Esophagus muscularis mucosa (tissue), 4 donors: Measurements from ENCODE around the gene STK25. TPM values are rescaled to one million over a fixed set of nuclear protein-coding genes. Genes with fewer than 3 reads are reported as not detected.

Experiments
- DNase-seq: peaks from one replicate; pipeline ENCODE4 v3.0.0-alpha.2; 2017; ENCODE audit errors: extremely low spot score
- H3K27ac ChIP-seq, 4 donors: fragments of 200-600 bp; sonication (generic); replicated peaks in 1 of 4; 1 replicate in 3 of 4; 2 replicates in 1 of 4; pipeline ENCODE4 v1.5.1; 2016 to 2019; ENCODE audit warnings: mild to moderate bottlenecking in 1 of 4
- H3K27me3 ChIP-seq, 4 donors: fragments of 200-600 bp; sonication (generic); one replicate each; pipeline versions ENCODE4 v1.5.1 to v1.6.0; 2016 to 2019
- H3K36me3 ChIP-seq, 4 donors: fragments of 200-600 bp; sonication (generic); one replicate each; pipeline ENCODE4 v1.5.1; 2016 to 2019
- H3K4me1 ChIP-seq, 4 donors: fragments of 200-600 bp; sonication (generic); one replicate each; pipeline ENCODE4 v1.5.1; 2016 to 2019
- H3K4me3 ChIP-seq, 4 donors: fragments of 200-600 bp; sonication (generic); 1 replicate in 2 of 4; 2 replicates in 2 of 4; pipeline ENCODE4 v1.5.1; 2016 to 2019; ENCODE audit warnings: mild to moderate bottlenecking in 4 of 4, moderate library complexity in 1 of 4
- H3K9me3 ChIP-seq, 4 donors: fragments of 200-600 bp; sonication (generic); 1 replicate in 3 of 4; 2 replicates in 1 of 4; pipeline ENCODE4 v1.5.1; 2016 to 2019
- EP300 ChIP-seq: sonication (generic); formaldehyde crosslinking; IDR thresholded peaks from one replicate; pipeline ENCODE4 v1.6.1; 2017; ENCODE audit warnings: antibody characterized with exemption
- POLR2A ChIP-seq: fragments of 450-650 bp; IDR thresholded peaks from one replicate; pipeline ENCODE4 v1.6.1; 2017; ENCODE audit warnings: antibody characterized with exemption, moderate library complexity, mild to moderate bottlenecking, low read depth
- POLR2AphosphoS5 ChIP-seq, 2 donors: sonication (generic); formaldehyde crosslinking; IDR thresholded peaks; one replicate each; pipeline ENCODE4 v1.6.1; 2017; ENCODE audit warnings: antibody characterized with exemption in 2 of 2
- WGBS: methylation state at CpG from one replicate; pipeline ENCODE4 v1.1.5; 2018; 5-methylcytosine and 5-hydroxymethylcytosine counted together
- intact Hi-C: fragments of 100-400 bp; cut with DNase I; formaldehyde crosslinking; loops from one replicate; pipeline ENCODE4 v1.15.1; 2023
- total RNA-seq, 4 donors: library from RNA; depleted of rRNA; stranded (reverse); fragments of >200 nt; gene quantifications; one replicate each; pipeline versions ENCODE4 v1.1.0 to v1.2.1, GENCODE V29; 2016
- TF ChIP-seq, protein P1 (sequence below), 3 experiments: fragments of 200-600 bp in 2 of 3; fragments of 450-650 bp in 1 of 3; sonication (generic) in 2 of 3; IDR thresholded peaks; one replicate each; pipeline ENCODE4 v1.5.1; 2017 to 2019; ENCODE audit warnings: antibody characterized with exemption in 3 of 3, mild to moderate bottlenecking in 2 of 3, moderate library complexity in 1 of 3

The STK25 gene
- total RNA-seq, 4 donors from 2014 or later: 127 to 220 (median 153) TPM

DNA sequence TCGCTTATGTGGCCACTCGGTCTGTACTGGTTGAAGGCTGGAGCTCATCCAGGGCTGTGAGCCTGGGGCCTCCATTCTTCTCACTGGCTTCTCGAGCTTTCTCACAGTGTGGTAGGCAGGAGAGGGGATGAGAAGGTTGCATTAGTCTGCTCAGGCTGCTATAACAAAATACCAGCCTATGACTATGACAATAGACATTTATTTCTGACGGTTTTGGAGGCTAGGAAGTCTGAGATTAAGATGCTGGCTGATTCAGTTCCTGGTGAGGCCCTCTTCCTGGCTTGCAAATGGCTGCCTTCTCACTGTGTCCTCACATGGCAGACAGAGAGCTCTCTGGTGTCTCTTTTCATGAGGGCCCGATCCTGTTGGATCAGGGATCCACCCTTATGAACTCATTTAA, 6.2 kb upstream of the STK25 start:
- WGBS: 77% methylated on average over 4 of the region's 5 CpGs
- intact Hi-C loops: no loop called here
- peaks cover 0 to 11% (median 2%) of the 10 kb centered on the region in 4 donors for H3K36me3 ChIP-seq
- no peak overlapping the region for H3K4me3 ChIP-seq
- peaks cover 1 to 7% (median 5%) of the 10 kb centered on the region in 4 donors for H3K4me1 ChIP-seq
- H3K27me3 ChIP-seq: peaks cover 0 to 5% (median 0%) of the 10 kb centered on the region in 4 donors
- H3K27ac ChIP-seq: no peak overlapping the region
- DNase-seq: no peak
- no peak for TF ChIP-seq POLR2A
- TF ChIP-seq, protein P1, sequence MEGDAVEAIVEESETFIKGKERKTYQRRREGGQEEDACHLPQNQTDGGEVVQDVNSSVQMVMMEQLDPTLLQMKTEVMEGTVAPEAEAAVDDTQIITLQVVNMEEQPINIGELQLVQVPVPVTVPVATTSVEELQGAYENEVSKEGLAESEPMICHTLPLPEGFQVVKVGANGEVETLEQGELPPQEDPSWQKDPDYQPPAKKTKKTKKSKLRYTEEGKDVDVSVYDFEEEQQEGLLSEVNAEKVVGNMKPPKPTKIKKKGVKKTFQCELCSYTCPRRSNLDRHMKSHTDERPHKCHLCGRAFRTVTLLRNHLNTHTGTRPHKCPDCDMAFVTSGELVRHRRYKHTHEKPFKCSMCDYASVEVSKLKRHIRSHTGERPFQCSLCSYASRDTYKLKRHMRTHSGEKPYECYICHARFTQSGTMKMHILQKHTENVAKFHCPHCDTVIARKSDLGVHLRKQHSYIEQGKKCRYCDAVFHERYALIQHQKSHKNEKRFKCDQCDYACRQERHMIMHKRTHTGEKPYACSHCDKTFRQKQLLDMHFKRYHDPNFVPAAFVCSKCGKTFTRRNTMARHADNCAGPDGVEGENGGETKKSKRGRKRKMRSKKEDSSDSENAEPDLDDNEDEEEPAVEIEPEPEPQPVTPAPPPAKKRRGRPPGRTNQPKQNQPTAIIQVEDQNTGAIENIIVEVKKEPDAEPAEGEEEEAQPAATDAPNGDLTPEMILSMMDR (IDR thresholded peaks at IDR 0.05): no peak
- TF ChIP-seq EP300: no peak
- no peak for TF ChIP-seq POLR2AphosphoS5 (IDR thresholded peaks at IDR 0.05)
- H3K9me3 ChIP-seq: no peaks in the 10 kb centered on the region

DNA sequence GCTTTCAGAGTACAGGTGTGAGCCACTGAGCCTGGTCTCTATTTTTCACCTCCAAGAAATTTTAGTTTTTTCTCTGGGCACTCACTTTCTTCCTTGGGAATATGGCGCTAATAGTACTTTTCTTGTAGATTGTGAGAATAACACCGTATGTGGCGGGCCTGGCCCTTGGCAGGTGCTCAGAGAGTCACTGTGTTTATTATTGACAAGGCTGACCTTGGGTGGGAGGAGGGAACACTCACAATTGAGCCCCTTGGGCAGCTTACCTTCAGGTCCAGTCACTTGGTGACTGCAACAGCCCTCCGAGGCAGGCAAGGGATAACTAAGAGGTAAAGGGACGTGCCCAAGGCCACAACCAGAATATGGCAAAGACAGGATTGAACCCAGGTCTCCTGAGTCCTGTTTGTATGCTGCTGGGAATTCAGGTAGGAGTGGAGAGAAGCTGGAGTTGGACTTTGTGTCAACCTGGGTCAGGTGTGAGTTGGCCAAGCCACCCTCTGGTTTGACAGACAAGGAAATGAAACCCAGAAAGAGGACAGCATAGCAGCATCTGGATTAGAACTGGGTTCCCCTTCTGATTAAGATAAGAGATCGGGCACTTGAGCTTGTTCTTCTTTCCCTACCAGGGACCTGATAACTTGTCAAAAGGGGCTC, 2.8 kb upstream of the STK25 start:
- Histone ChIP-seq H3K36me3 (peaks cover 0 to 11% (median 2%) of the 10 kb centered on the region in 4 donors), H3K9me3 (no peaks in the 10 kb centered on the region), H3K4me3 (no peak overlapping the region), H3K27ac (no peak overlapping the region), H3K27me3 (no peaks in the 10 kb centered on the region), H3K4me1 (peaks cover 17 to 34% (median 28%) of the 10 kb centered on the region in 4 donors)
- intact Hi-C loops: no loop called here
- no peak for TF ChIP-seq POLR2AphosphoS5 (IDR thresholded peaks at IDR 0.05)
- TF ChIP-seq POLR2A: no peak
- TF ChIP-seq, protein P1 (IDR thresholded peaks at IDR 0.05): no peak
- TF ChIP-seq EP300: no peak
- no peak for DNase-seq
- 95% methylated on average over 6 of the region's 6 CpGs for WGBS

DNA sequence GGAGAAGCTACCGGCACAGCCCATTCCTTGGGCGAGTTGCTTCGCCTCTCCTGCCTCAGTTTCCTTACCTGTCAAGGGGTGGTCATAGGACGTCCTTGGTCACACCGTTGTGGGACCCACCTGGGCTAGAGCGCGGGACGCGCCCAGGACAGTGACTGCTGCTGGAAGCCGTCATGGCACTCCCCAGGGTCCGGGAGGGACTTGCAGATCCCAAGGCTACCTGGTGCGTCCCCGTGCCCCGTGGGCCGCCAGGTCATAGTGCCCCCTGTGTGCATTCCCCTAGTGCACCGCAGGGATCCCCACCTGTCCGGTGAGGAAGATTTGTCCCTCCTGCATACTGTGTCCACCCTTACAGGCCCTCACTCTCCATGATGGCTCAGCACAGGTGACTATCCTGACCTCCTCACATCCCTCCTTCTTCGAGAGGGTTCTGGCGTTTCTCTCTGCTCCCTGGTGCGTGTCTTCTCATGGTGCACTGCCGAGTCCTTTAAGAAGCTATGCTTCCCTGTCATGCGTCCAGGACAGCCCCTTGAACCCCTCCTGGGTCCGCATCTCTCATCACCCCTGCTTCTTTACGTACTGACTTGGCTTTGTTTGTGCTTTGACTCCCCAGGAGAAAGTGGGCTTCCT, 886 bp upstream of the STK25 start:
- peaks cover 0 to 11% (median 4%) of the 10 kb centered on the region in 4 donors for H3K36me3 ChIP-seq
- intact Hi-C loops: loop anchor here (5.0 kb wide), 1 partner anchor 103 kb away; no protein-coding TSS in a partner anchor
- TF ChIP-seq, protein P1 (IDR thresholded peaks at IDR 0.05): no peak
- no peak for TF ChIP-seq POLR2AphosphoS5 (IDR thresholded peaks at IDR 0.05)
- TF ChIP-seq EP300: no peak
- TF ChIP-seq POLR2A: no peak
- DNase-seq: no peak
- H3K4me1 ChIP-seq: peaks cover 31 to 48% (median 43%) of the 10 kb centered on the region in 4 donors
- no peaks in the 10 kb centered on the region for H3K27me3 ChIP-seq
- peak overlapping the region; percentile 88 to 95 (median 92) for H3K27ac ChIP-seq
- H3K9me3 ChIP-seq: no peaks in the 10 kb centered on the region
- peak overlapping the region; percentile 82 to 100 (median 98) for H3K4me3 ChIP-seq
- WGBS: 27% methylated on average over 21 of the region's 24 CpGs

DNA sequence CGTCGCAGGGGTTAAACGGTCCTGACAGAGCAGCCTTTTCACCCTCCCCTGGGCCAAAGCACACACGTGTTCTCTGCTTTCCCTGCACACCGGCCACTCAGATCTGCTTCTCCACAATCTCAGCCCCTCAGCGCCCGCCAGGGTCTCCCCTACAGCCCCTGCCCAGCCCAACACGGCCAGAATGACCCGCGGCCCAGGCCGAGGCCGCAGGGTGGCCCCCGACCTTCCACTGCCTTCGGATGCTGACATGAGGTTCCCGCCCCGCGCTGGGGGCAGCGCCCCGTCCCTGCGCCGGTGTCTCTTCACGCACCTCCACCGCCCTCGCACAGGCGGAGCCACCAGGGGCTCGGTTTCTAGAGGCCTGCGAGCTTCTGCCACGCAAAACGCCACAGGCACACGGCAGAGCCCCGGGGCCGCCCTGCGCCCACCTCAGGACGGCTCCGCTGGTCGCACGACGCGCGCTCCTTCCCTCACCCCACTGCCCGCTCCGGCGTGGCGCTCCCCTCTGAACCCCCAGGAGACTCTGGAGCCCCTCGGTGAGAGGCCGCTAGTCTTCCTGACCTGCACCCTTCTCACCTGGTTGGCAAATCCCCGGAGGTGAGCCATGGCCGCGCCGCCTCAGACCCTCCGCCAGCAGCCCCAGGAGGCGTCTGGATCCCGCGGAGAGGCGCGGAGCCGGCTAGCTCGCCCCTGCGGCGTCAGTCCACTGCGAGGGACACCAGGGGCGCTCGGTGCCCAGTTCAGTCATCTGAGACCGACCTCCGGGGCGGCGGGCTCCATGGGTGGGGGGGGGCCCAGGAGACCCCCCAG, 749 bp downstream of the STK25 start:
- WGBS: 4% methylated on average over 17 of the region's 67 CpGs
- Histone ChIP-seq H3K27ac (peak overlapping the region; percentile 88 to 95 (median 92)), H3K27me3 (no peaks in the 10 kb centered on the region), H3K9me3 (no peaks in the 10 kb centered on the region), H3K4me3 (peak overlapping the region; percentile 82 to 100 (median 98)), H3K4me1 (peaks cover 31 to 51% (median 43%) of the 10 kb centered on the region in 4 donors), H3K36me3 (peaks cover 0 to 18% (median 7%) of the 10 kb centered on the region in 4 donors)
- intact Hi-C loops: loop anchor here (5.0 kb wide), 1 partner anchor 105 kb away; no protein-coding TSS in a partner anchor
- TF ChIP-seq, protein P1 (IDR thresholded peaks at IDR 0.05): peak in 1 of 3 experiments; percentile 37
- no peak for TF ChIP-seq POLR2A
- TF ChIP-seq POLR2AphosphoS5 (IDR thresholded peaks at IDR 0.05): no peak
- TF ChIP-seq EP300: no peak
- DNase-seq: no peak
